GM23338 (cell line): Measurements from ENCODE around the gene NLRC3. TPM values are rescaled to one million over a fixed set of nuclear protein-coding genes. Genes with fewer than 3 reads are reported as not detected.

Source experiments
- ATAC-seq: fragments of 200-7000 bp; cut with Tn5 transposase; 3 replicates; pipeline ENCODE4 v1.9.1; 2020
- DNase-seq: peaks from one replicate; pipeline ENCODE4 v3.0.0-alpha.2; 2015; ENCODE audit warnings: low spot score
- H2AFZ ChIP-seq: fragments of 200-600 bp; sonication (generic); 2 replicates; pipeline ENCODE4 v1.8.0; 2016; ENCODE audit warnings: antibody characterized with exemption, mild to moderate bottlenecking, moderate library complexity
- H3F3A ChIP-seq: fragments of 200-600 bp; sonication (generic); replicated peaks from 2 replicates; pipeline ENCODE4 v1.8.0; 2017; ENCODE audit warnings: antibody characterized with exemption, mixed run types, low read depth
- H3K27ac ChIP-seq: fragments of 200-600 bp; sonication (generic); 2 replicates; pipeline ENCODE4 v1.6.1; 2016; ENCODE audit warnings: low read depth
- H3K27me3 ChIP-seq: fragments of 200-600 bp; sonication (generic); 2 replicates; pipeline ENCODE4 v1.8.0; 2016; ENCODE audit warnings: mild to moderate bottlenecking, mixed run types, moderate library complexity; ENCODE audit not compliant: insufficient read depth
- H3K36me3 ChIP-seq: fragments of 200-600 bp; sonication (generic); 2 replicates; pipeline ENCODE4 v1.8.0; 2016; ENCODE audit warnings: mild to moderate bottlenecking; ENCODE audit not compliant: insufficient read depth
- H3K4me1 ChIP-seq: fragments of 200-600 bp; sonication (generic); 2 replicates; pipeline ENCODE4 v1.8.0; 2016; ENCODE audit warnings: mild to moderate bottlenecking, moderate library complexity; ENCODE audit not compliant: insufficient read depth
- H3K4me2 ChIP-seq: fragments of 200-600 bp; sonication (generic); 2 replicates; pipeline ENCODE4 v1.7.1; 2017; ENCODE audit warnings: mixed run types
- H3K4me3 ChIP-seq: fragments of 200-600 bp; sonication (generic); 2 replicates; pipeline ENCODE4 v1.6.1; 2016; ENCODE audit warnings: mixed run types
- H3K79me2 ChIP-seq: fragments of 200-600 bp; sonication (generic); replicated peaks from 2 replicates; pipeline ENCODE4 v1.8.0; 2017; ENCODE audit warnings: mild to moderate bottlenecking; ENCODE audit not compliant: insufficient read depth
- H3K9me2 ChIP-seq: fragments of 200-600 bp; sonication (generic); 2 replicates; pipeline ENCODE4 v1.8.0; 2017; ENCODE audit not compliant: insufficient read depth
- H4K20me1 ChIP-seq: fragments of 200-600 bp; sonication (generic); replicated peaks from 2 replicates; pipeline ENCODE4 v1.8.0; 2017; ENCODE audit warnings: mild to moderate bottlenecking; ENCODE audit not compliant: insufficient read depth
- H3K27ac Mint-ChIP-seq: 2 replicates; pipeline ENCODE4 v1.8.0; 2020; ENCODE audit warnings: inconsistent platforms, mild to moderate bottlenecking, moderate library complexity, mixed read lengths
- H3K27me3 Mint-ChIP-seq: 3 replicates; pipeline ENCODE4 v1.8.0; 2022; ENCODE audit warnings: low read depth, mild to moderate bottlenecking, moderate library complexity, mixed read lengths, inconsistent platforms; ENCODE audit not compliant: insufficient read depth, poor library complexity
- H3K36me3 Mint-ChIP-seq: 3 replicates; pipeline ENCODE4 v1.8.0; 2021; ENCODE audit warnings: low read depth, mild to moderate bottlenecking, inconsistent platforms, moderate library complexity, mixed read lengths
- H3K4me1 Mint-ChIP-seq: 3 replicates; pipeline ENCODE4 v1.8.0; 2020; ENCODE audit warnings: mild to moderate bottlenecking, inconsistent platforms, mixed read lengths
- H3K4me3 Mint-ChIP-seq: 3 replicates; pipeline ENCODE4 v1.8.0; 2021; ENCODE audit warnings: moderate library complexity, mild to moderate bottlenecking, inconsistent platforms, mixed read lengths
- H3K9me3 Mint-ChIP-seq: 3 replicates; pipeline ENCODE4 v1.8.0; 2020; ENCODE audit warnings: moderate library complexity, mild to moderate bottlenecking, inconsistent platforms, mixed read lengths
- POLR2AphosphoS5 ChIP-seq: IDR thresholded peaks from 2 replicates; pipeline ENCODE4 v1.6.1; 2016; ENCODE audit warnings: antibody characterized with exemption, low read depth
- polyA plus RNA-seq: library from polyadenylated mRNA; unstranded; fragments of >200 nt; fragmentation: Nextera tagmentation; extraction: Ambion mirVana; gene quantifications from 2 replicates; pipeline ENCODE4 v1.2.1, GENCODE V29; 2016
- total RNA-seq: library from RNA; depleted of rRNA; stranded (reverse); fragments of >200 nt; shearing (Covaris generic); gene quantifications from 2 replicates; pipeline ENCODE4 v1.2.3, GENCODE V29; 2014
- TF ChIP-seq, protein P1 (sequence below): fragments of 250-450 bp; sonication (Bioruptor Pico); IDR thresholded peaks from 2 replicates; pipeline ENCODE4 v1.5.0; 2020; ENCODE audit warnings: mild to moderate bottlenecking, moderate library complexity

The NLRC3 gene
- total and polyA plus RNA-seq, 2 experiments from 2014 or later: 0.11 to 0.49 TPM

DNA sequence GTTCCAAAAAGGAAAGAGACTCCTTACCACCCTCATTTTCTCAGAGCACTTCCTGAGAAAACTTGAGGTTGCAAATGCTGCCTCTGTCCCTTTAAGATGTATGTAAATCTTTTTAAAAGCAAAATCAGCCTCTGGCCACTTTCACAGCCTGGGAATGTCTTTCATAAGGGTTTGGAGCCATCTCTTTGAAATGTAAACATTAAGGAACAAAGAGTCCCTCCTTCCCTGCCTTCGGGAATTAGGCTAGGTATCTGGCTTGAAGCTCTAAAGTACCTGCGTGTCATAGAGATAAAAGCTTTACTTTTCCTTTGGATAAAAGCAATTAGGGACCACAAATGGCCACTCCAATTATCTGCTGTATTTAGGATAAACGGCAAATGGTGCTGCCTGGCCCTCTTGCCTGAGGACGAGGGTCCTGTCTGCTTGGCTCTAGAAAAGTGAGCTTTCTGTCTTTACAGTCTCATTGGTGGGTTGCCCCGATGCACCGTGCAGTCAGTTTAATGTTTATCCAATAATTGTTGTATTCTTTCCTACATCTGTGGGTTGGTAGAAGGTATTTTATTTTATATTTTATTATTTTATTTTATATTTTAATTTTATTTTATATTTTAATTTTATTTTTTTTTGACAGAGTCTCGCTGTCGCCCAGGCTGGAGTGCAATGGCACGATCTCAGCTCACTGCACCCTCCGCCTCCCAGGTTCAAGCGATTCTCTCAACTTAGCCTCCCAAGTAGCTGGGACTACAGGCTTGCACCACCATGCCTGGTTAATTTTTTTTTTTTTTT is 23.9 kb downstream of the NLRC3 start:
- Histone ChIP-seq H3K4me3 (0 out of 2 replicates have a peak overlapping the region, but pooled peaks have one; percentile 8), H3F3A (peaks cover 13% of the 10 kb centered on the region), H3K27me3 (peaks cover 34% of the 10 kb centered on the region), H3K4me1 (peaks cover 23% of the 10 kb centered on the region), H2AFZ (no peak overlapping the region), H3K9me2 (peaks cover 13% of the 10 kb centered on the region), H3K27ac (no peak overlapping the region), H4K20me1 (no peaks in the 10 kb centered on the region; the same call in 1 of the 2 replicates), H3K36me3 (no peaks in the 10 kb centered on the region), H3K79me2 (no peaks in the 10 kb centered on the region), H3K4me2 (peak overlapping the region; percentile 62)
- ATAC-seq: peak; percentile 84
- DNase-seq: peak; percentile 97
- Mint-ChIP-seq H3K9me3 (no peaks in the 10 kb centered on the region), H3K4me3 (peak overlapping the region; percentile 62), H3K27ac (peak overlapping the region; percentile 72), H3K36me3 (peaks cover 4% of the 10 kb centered on the region; the same call in 1 of the 3 replicates), H3K27me3 (peaks cover 10% of the 10 kb centered on the region), H3K4me1 (peaks cover 21% of the 10 kb centered on the region)
- TF ChIP-seq, protein P1, sequence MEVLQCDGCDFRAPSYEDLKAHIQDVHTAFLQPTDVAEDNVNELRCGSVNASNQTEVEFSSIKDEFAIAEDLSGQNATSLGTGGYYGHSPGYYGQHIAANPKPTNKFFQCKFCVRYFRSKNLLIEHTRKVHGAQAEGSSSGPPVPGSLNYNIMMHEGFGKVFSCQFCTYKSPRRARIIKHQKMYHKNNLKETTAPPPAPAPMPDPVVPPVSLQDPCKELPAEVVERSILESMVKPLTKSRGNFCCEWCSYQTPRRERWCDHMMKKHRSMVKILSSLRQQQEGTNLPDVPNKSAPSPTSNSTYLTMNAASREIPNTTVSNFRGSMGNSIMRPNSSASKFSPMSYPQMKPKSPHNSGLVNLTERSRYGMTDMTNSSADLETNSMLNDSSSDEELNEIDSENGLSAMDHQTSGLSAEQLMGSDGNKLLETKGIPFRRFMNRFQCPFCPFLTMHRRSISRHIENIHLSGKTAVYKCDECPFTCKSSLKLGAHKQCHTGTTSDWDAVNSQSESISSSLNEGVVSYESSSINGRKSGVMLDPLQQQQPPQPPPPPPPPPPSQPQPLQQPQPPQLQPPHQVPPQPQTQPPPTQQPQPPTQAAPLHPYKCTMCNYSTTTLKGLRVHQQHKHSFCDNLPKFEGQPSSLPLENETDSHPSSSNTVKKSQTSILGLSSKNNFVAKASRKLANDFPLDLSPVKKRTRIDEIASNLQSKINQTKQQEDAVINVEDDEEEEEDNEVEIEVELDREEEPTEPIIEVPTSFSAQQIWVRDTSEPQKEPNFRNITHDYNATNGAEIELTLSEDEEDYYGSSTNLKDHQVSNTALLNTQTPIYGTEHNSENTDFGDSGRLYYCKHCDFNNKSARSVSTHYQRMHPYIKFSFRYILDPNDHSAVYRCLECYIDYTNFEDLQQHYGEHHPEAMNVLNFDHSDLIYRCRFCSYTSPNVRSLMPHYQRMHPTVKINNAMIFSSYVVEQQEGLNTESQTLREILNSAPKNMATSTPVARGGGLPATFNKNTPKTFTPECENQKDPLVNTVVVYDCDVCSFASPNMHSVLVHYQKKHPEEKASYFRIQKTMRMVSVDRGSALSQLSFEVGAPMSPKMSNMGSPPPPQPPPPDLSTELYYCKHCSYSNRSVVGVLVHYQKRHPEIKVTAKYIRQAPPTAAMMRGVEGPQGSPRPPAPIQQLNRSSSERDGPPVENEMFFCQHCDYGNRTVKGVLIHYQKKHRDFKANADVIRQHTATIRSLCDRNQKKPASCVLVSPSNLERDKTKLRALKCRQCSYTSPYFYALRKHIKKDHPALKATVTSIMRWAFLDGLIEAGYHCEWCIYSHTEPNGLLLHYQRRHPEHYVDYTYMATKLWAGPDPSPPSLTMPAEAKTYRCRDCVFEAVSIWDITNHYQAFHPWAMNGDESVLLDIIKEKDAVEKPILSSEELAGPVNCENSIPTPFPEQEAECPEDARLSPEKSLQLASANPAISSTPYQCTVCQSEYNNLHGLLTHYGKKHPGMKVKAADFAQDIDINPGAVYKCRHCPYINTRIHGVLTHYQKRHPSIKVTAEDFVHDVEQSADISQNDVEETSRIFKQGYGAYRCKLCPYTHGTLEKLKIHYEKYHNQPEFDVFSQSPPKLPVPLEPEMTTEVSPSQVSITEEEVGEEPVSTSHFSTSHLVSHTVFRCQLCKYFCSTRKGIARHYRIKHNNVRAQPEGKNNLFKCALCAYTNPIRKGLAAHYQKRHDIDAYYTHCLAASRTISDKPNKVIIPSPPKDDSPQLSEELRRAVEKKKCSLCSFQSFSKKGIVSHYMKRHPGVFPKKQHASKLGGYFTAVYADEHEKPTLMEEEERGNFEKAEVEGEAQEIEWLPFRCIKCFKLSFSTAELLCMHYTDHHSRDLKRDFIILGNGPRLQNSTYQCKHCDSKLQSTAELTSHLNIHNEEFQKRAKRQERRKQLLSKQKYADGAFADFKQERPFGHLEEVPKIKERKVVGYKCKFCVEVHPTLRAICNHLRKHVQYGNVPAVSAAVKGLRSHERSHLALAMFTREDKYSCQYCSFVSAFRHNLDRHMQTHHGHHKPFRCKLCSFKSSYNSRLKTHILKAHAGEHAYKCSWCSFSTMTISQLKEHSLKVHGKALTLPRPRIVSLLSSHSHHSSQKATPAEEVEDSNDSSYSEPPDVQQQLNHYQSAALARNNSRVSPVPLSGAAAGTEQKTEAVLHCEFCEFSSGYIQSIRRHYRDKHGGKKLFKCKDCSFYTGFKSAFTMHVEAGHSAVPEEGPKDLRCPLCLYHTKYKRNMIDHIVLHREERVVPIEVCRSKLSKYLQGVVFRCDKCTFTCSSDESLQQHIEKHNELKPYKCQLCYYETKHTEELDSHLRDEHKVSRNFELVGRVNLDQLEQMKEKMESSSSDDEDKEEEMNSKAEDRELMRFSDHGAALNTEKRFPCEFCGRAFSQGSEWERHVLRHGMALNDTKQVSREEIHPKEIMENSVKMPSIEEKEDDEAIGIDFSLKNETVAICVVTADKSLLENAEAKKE (CRISPR knock-in tag): no peak
- 0 out of 2 replicates have a peak, but pooled peaks have one; percentile 27 for TF ChIP-seq POLR2AphosphoS5
